CD14-positive monocyte (primary cell): Measurements from ENCODE around the gene HTR2C. TPM values are rescaled to one million over a fixed set of nuclear protein-coding genes. Genes with fewer than 3 reads are reported as not detected.

Source experiments
- DNase-seq, 3 donors: peaks; one replicate each; pipeline ENCODE4 v3.0.0-alpha.2; 2011 to 2022
- H2AFZ ChIP-seq: 2 replicates; pipeline ENCODE4 v1.6.0; 2012; ENCODE audit warnings: mild to moderate bottlenecking, low read depth, low read length, inconsistent platforms; ENCODE audit not compliant: insufficient read depth, poor library complexity, severe bottlenecking
- H3K27ac ChIP-seq, 2 donors: 1 replicate in 1 of 2; 2 replicates in 1 of 2; pipeline ENCODE4 v1.5.1; 2012 to 2013; ENCODE audit warnings: low read length in 2 of 2, control low read depth in 1 of 2, inconsistent platforms in 1 of 2, low read depth in 1 of 2, mild to moderate bottlenecking in 1 of 2
- H3K27me3 ChIP-seq, 2 donors: one replicate each; pipeline versions ENCODE4 v1.6.0 to v1.6.1; 2011 to 2013; ENCODE audit warnings: low read length in 2 of 2; ENCODE audit not compliant: control insufficient read depth in 2 of 2, insufficient read depth in 2 of 2
- H3K36me3 ChIP-seq, 2 donors: replicated peaks in 1 of 2; 1 replicate in 1 of 2; 2 replicates in 1 of 2; pipeline versions ENCODE4 v1.5.1 to v1.6.1; 2012 to 2013; ENCODE audit warnings: low read length in 2 of 2, control low read depth in 1 of 2, inconsistent platforms in 1 of 2, mild to moderate bottlenecking in 1 of 2; ENCODE audit not compliant: insufficient read depth in 2 of 2, control insufficient read depth in 1 of 2
- H3K4me1 ChIP-seq, 2 donors: 1 replicate in 1 of 2; 2 replicates in 1 of 2; pipeline versions ENCODE4 v1.5.1 to v1.6.1; 2012 to 2013; ENCODE audit warnings: low read length in 2 of 2, control low read depth in 1 of 2, inconsistent platforms in 1 of 2, mild to moderate bottlenecking in 1 of 2, moderate library complexity in 1 of 2; ENCODE audit not compliant: insufficient read depth in 2 of 2, control insufficient read depth in 1 of 2
- H3K4me2 ChIP-seq: replicated peaks from 2 replicates; pipeline ENCODE3; 2012; ENCODE audit warnings: low read length, moderate library complexity, mild to moderate bottlenecking; ENCODE audit not compliant: poor library complexity, severe bottlenecking; ENCODE audit errors: extremely low read depth
- H3K4me3 ChIP-seq, 3 experiments: fragments of 200-600 bp in 1 of 3; sonication (generic) in 1 of 3; replicated peaks in 1 of 3; 1 replicate in 2 of 3; 2 replicates in 1 of 3; pipeline ENCODE4 v1.5.1; 2011 to 2013; ENCODE audit warnings: low read length in 3 of 3, mild to moderate bottlenecking in 3 of 3, control low read depth in 2 of 3, low read depth in 2 of 3, inconsistent platforms in 1 of 3, moderate library complexity in 1 of 3
- H3K79me2 ChIP-seq: 2 replicates; pipeline ENCODE4 v1.6.0; 2012; ENCODE audit warnings: mild to moderate bottlenecking, control low read depth, inconsistent platforms, low read length, moderate library complexity; ENCODE audit not compliant: insufficient read depth
- H3K9ac ChIP-seq: 2 replicates; pipeline ENCODE4 v1.6.0; 2017; ENCODE audit warnings: low read length, mild to moderate bottlenecking; ENCODE audit not compliant: insufficient read depth, poor library complexity, severe bottlenecking
- H3K9me3 ChIP-seq, 2 donors: replicated peaks in 1 of 2; 1 replicate in 1 of 2; 2 replicates in 1 of 2; pipeline versions ENCODE4 v1.5.1 to v1.6.1; 2012 to 2013; ENCODE audit warnings: low read length in 2 of 2, control low read depth in 1 of 2; ENCODE audit not compliant: control insufficient read depth in 1 of 2, insufficient read depth in 1 of 2
- H4K20me1 ChIP-seq: 2 replicates; pipeline ENCODE4 v1.6.0; 2012; ENCODE audit warnings: mild to moderate bottlenecking, low read length, control low read depth, moderate library complexity; ENCODE audit not compliant: insufficient read depth
- H3K27ac Mint-ChIP-seq, 7 donors: one replicate each; pipeline ENCODE4 v1.8.0; 2020; ENCODE audit warnings: mild to moderate bottlenecking in 7 of 7, mixed read lengths in 7 of 7, moderate library complexity in 6 of 7, inconsistent platforms in 2 of 7
- H3K27me3 Mint-ChIP-seq, 3 donors: one replicate each; pipeline ENCODE4 v1.8.0; 2021 to 2022; ENCODE audit warnings: low read depth in 3 of 3, mild to moderate bottlenecking in 3 of 3, mixed read lengths in 3 of 3, moderate library complexity in 3 of 3, inconsistent platforms in 1 of 3
- H3K36me3 Mint-ChIP-seq, 2 donors: one replicate each; pipeline ENCODE4 v1.8.0; 2020; ENCODE audit warnings: mixed read lengths in 2 of 2, inconsistent platforms in 1 of 2, mild to moderate bottlenecking in 1 of 2
- H3K4me1 Mint-ChIP-seq: one replicate; pipeline ENCODE4 v1.8.0; 2020; ENCODE audit warnings: mild to moderate bottlenecking, mixed read lengths
- H3K4me3 Mint-ChIP-seq, 2 donors: one replicate each; pipeline ENCODE4 v1.8.0; 2020; ENCODE audit warnings: mild to moderate bottlenecking in 2 of 2, mixed read lengths in 2 of 2, moderate library complexity in 1 of 2
- H3K9me3 Mint-ChIP-seq, 7 donors: one replicate each; pipeline ENCODE4 v1.8.0; 2020 to 2022; ENCODE audit warnings: mixed read lengths in 7 of 7, mild to moderate bottlenecking in 6 of 7, moderate library complexity in 6 of 7, inconsistent platforms in 2 of 7
- WGBS: methylation state at CpG from one replicate; pipeline ENCODE4 v1.1.5; 2013; ENCODE audit warnings: missing lambda C conversion rate; ENCODE audit not compliant: insufficient coverage; 5-methylcytosine and 5-hydroxymethylcytosine counted together
- intact Hi-C, 2 donors: fragments of 100-400 bp; cut with micrococcal nuclease; formaldehyde crosslinking; loops; one replicate each; pipeline versions ENCODE4 v1.15.0 to v1.15.1; 2023
- polyA plus RNA-seq, 3 donors: library from polyadenylated mRNA; depleted of rRNA in 1 of 3; unstranded in 2 of 3; stranded (reverse) in 1 of 3; fragments of 300-500 nt in 2 of 3; fragments of >200 nt in 1 of 3; fragmentation: Illumina TruSeq in 2 of 3; gene quantifications; 1 replicate in 2 of 3; 2 replicates in 1 of 3; pipeline ENCODE4 v1.2.3, GENCODE V29; 2012 to 2021
- TF ChIP-seq, protein P1 (sequence below): fragments of 200-600 bp; IDR thresholded peaks from one replicate; pipeline ENCODE4 v1.8.0; 2022; ENCODE audit warnings: antibody characterized with exemption, mild to moderate bottlenecking

HTR2C gene
- polyA plus RNA-seq, 3 donors = 0.04 TPM; not detected in 2

GRCh38 chrX:114819509-114819908 lies 235.6 kb downstream of the HTR2C start:
- no peaks in the 10 kb centered on the region for H3K36me3 Mint-ChIP-seq
- no peak for DNase-seq
- H3K27ac Mint-ChIP-seq = no peak overlapping the region
- Histone ChIP-seq H3K36me3 (no peaks in the 10 kb centered on the region), H3K9ac (no peak overlapping the region), H2AFZ (no peak overlapping the region), H3K4me3 (no peak overlapping the region), H3K4me1 (no peaks in the 10 kb centered on the region), H3K27ac (no peak overlapping the region), H3K27me3 (no peaks in the 10 kb centered on the region), H3K4me2 (no peak overlapping the region), H4K20me1 (no peaks in the 10 kb centered on the region), H3K9me3 (no peaks in the 10 kb centered on the region), H3K79me2 (no peaks in the 10 kb centered on the region)
- no peaks in the 10 kb centered on the region for H3K9me3 Mint-ChIP-seq
- no peaks in the 10 kb centered on the region for H3K4me1 Mint-ChIP-seq
- no peaks in the 10 kb centered on the region for H3K27me3 Mint-ChIP-seq
- TF ChIP-seq, protein P1, sequence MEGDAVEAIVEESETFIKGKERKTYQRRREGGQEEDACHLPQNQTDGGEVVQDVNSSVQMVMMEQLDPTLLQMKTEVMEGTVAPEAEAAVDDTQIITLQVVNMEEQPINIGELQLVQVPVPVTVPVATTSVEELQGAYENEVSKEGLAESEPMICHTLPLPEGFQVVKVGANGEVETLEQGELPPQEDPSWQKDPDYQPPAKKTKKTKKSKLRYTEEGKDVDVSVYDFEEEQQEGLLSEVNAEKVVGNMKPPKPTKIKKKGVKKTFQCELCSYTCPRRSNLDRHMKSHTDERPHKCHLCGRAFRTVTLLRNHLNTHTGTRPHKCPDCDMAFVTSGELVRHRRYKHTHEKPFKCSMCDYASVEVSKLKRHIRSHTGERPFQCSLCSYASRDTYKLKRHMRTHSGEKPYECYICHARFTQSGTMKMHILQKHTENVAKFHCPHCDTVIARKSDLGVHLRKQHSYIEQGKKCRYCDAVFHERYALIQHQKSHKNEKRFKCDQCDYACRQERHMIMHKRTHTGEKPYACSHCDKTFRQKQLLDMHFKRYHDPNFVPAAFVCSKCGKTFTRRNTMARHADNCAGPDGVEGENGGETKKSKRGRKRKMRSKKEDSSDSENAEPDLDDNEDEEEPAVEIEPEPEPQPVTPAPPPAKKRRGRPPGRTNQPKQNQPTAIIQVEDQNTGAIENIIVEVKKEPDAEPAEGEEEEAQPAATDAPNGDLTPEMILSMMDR = no peak
- no CpG with 5 or more reads among the region's 2 CpGs for WGBS
- no peak overlapping the region for H3K4me3 Mint-ChIP-seq
- intact Hi-C loops = no loop called here

DNA sequence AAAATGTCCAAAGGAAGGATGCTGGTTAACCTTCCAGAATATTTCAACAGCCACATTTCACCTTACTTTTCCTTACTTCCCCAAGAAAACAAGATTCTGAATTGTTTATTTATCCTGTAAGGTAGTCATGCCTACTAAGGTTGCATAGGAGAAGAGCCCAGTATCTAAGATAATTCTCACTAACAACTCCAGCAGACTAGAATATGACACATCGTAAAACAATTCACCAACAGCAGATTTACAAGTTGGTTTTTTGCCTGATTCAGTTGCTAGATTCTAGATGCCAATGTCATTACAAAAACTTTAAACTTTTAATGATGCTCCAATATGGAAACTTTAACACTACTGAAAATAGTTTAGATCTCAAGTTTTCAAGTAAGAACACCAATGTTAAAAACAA lies 257.2 kb downstream of the HTR2C start:
- intact Hi-C loops = no loop called here
- Histone ChIP-seq H3K9me3 (no peaks in the 10 kb centered on the region), H4K20me1 (no peaks in the 10 kb centered on the region), H3K27ac (no peak overlapping the region), H3K36me3 (no peaks in the 10 kb centered on the region), H3K79me2 (no peaks in the 10 kb centered on the region), H3K27me3 (no peaks in the 10 kb centered on the region), H3K4me1 (no peaks in the 10 kb centered on the region), H2AFZ (no peak overlapping the region), H3K4me2 (no peak overlapping the region), H3K9ac (no peak overlapping the region), H3K4me3 (no peak overlapping the region)
- peaks cover 0 to 8% (median 3%) of the 10 kb centered on the region in 7 donors for H3K9me3 Mint-ChIP-seq
- H3K36me3 Mint-ChIP-seq = no peaks in the 10 kb centered on the region
- H3K27ac Mint-ChIP-seq = no peak overlapping the region
- H3K4me3 Mint-ChIP-seq = no peak overlapping the region
- H3K4me1 Mint-ChIP-seq = no peaks in the 10 kb centered on the region
- TF ChIP-seq, protein P1 = no peak
- peaks cover 0 to 4% (median 0%) of the 10 kb centered on the region in 3 donors for H3K27me3 Mint-ChIP-seq
- DNase-seq = no peak
- WGBS = no CpG with 5 or more reads among the region's 1 CpG
